GM06990 (cell line): ENCODE data around the gene DERL2.
"Not testable (repeated sequence)": the region's sequence is repeated elsewhere in the genome, so short reads cannot be mapped to it uniquely, and the experiment has no call there.

Experiments used
- DNase-seq: peaks from one replicate; pipeline ENCODE4 v3.0.0-alpha.2; 2011; ENCODE audit not compliant: insufficient read length; ENCODE audit errors: extremely low read depth
- H3K27me3 ChIP-seq: replicated peaks from 2 replicates; pipeline ENCODE4 v1.6.0; 2011; ENCODE audit warnings: low read length; ENCODE audit not compliant: control insufficient read depth, insufficient read depth
- H3K36me3 ChIP-seq: 2 replicates; pipeline ENCODE4 v1.5.1; 2011; ENCODE audit warnings: low read length; ENCODE audit not compliant: control insufficient read depth, insufficient read depth
- H3K4me3 ChIP-seq: replicated peaks from 2 replicates; pipeline ENCODE4 v1.5.1; 2011; ENCODE audit warnings: low read depth, mild to moderate bottlenecking, control low read depth, low read length
- CTCF ChIP-seq: IDR thresholded peaks from 2 replicates; pipeline ENCODE4 v1.5.1; 2011; ENCODE audit warnings: low read length, control low read depth, mild to moderate bottlenecking, inconsistent platforms; ENCODE audit not compliant: insufficient read depth, poor library complexity, severe bottlenecking

DERL2 gene

GRCh38 chr17:5434984-5435383 is 51.0 kb downstream of the DERL2 start:
- Histone ChIP-seq H3K4me3 (no peak overlapping the region), H3K27me3 (no peaks in the 10 kb centered on the region), H3K36me3 (peaks cover 30% of the 10 kb centered on the region)
- no peak for DNase-seq
- no peak for TF ChIP-seq CTCF

- no peaks in the 10 kb centered on the region for H3K27me3 ChIP-seq
- H3K36me3 ChIP-seq, result peaks cover 38% of the 10 kb centered on the region
- no peak for DNase-seq
- TF ChIP-seq CTCF, result no peak
- no peak overlapping the region for H3K4me3 ChIP-seq
Measured at GRCh38 chr17:5431949-5432556, 53.9 kb downstream of the DERL2 start.

GRCh38 chr17:5431234-5431633 is 54.7 kb downstream of the DERL2 start:
- H3K36me3 ChIP-seq, result peaks cover 39% of the 10 kb centered on the region
- H3K4me3 ChIP-seq, DNase-seq, H3K27me3 ChIP-seq: not testable (repeated sequence)

GRCh38 chr17:5430413-5430999 is 55.5 kb downstream of the DERL2 start:
- TF ChIP-seq CTCF, result no peak
- Histone ChIP-seq H3K4me3 (no peak overlapping the region), H3K36me3 (peaks cover 46% of the 10 kb centered on the region), H3K27me3 (no peaks in the 10 kb centered on the region)
- DNase-seq, result no peak

GRCh38 chr17:5429191-5429887 is 56.6 kb downstream of the DERL2 start:
- no peak for TF ChIP-seq CTCF
- no peak for DNase-seq
- Histone ChIP-seq H3K36me3 (peaks cover 45% of the 10 kb centered on the region), H3K27me3 (no peaks in the 10 kb centered on the region), H3K4me3 (no peak overlapping the region)

GRCh38 chr17:5425826-5426225 is 60.2 kb downstream of the DERL2 start:
- no peak for DNase-seq
- no peak for TF ChIP-seq CTCF
- Histone ChIP-seq H3K36me3 (peaks cover 31% of the 10 kb centered on the region), H3K4me3 (no peak overlapping the region), H3K27me3 (no peaks in the 10 kb centered on the region)
